SKM-1 treated with dmso at 0.1 percent for 144 hours (cell line): ENCODE measurements around the gene CAPN1.
"Not testable (repeated sequence)": the region's sequence is repeated elsewhere in the genome, so short reads cannot be mapped to it uniquely, and the experiment has no call there.

ENCODE experiments used
- DNase-seq: peaks from one replicate; lab custom pipeline; 2025; ENCODE audit not compliant: unreplicated experiment; lab: John Stamatoyannopoulos, UW

CAPN1 gene

DNA sequence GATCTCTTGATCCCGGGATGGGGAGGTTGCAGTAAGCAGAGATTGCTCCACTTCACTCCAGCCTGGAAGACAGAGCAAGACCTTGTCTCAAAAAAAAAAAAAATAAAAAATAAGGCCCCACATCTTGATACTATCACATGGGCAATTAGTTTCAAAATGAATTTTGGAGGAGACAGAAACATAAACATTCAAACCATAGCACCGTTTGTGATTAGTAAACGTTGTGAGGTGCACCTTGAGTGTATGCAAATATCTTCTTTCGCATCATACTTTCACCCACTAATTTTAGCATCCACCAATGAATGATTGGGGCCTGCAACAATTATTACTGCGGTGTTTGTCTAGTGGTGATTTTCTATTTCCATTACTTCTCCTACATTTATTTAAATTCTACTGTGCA, 22.7 kb upstream of the CAPN1 start:
- no peak for DNase-seq

DNA sequence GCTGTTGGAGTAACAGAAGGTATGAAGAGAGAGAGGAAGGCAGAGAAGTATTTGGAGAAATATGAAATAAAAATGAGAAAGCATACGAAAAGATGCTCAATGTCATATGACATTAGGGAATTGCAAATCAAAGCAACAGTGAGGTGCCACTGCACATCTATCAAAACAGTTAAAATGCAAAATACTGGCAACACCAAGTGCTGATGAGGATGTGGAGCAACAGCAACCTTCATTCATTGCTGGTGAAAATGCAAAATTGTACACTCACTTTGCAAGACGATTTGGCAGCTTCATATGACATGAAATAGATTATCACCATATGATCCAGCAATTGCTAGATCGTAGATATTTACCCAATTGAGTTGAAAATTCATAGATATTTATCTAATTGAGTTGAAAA, 21.1 kb upstream of the CAPN1 start:
- no peak for DNase-seq

DNA sequence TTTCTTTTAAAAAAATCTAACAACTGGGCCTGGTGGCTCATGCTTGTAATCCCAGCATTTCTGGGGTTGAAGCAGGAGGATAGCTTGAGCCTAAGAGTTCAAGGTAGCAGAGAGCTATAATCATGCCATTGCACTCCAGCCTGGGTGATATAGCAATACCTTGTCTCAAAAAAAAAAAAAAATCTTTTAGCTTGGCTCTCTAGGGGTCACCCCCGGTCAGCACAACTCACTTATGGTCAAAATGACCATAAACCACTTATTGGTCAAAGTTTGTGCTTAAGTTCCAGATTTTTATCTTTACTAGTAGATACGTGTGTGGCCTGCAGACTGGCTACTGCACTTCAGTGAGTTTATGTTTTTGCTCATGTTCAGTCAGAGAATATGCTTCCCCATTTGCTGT, 18.0 kb upstream of the CAPN1 start:
- DNase-seq, result no peak

DNA sequence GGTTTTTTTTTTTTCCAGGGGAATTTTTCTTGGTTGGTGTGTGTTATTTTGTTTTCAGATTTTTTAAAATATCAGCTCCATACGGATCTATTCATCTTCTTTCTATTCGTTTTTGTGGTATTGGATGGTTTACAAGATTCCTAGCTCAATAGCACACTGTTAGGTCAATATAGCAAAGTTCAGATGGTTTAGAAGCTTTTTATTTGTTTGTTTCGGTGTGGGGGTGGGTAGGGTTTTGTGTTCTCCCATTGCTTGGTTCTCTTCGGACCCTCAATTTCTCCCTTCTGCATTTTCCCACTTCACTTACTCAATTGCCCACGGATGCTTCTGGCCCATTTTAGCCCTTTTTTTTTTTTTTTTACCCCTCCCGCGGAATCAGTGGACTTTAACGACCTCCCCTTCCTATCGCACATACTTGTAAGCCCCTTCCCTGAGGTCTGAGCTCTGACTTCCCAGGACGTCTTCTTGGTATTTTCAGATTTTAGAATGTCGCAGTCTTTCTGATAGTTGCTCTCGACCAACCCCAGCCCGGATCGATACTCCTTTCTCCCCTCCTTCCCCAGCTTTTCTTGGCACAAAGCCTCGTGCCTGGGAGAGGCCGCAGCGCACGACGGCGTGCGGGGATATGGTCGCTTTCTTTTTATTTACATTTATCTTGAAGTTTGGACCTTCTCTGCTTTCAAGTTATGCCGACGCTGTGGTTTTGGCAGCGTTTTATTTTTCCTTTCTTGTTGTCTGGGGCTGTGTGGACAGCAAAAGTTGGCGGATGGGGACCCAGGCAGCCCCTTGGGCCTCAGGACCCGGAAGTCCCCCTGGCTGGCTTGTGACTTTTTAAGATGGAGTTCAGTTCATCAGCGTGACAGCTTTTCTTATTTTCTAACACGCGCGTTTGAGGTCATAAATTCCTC, 16.1 kb upstream of the CAPN1 start:
- DNase-seq, result no peak

DNA sequence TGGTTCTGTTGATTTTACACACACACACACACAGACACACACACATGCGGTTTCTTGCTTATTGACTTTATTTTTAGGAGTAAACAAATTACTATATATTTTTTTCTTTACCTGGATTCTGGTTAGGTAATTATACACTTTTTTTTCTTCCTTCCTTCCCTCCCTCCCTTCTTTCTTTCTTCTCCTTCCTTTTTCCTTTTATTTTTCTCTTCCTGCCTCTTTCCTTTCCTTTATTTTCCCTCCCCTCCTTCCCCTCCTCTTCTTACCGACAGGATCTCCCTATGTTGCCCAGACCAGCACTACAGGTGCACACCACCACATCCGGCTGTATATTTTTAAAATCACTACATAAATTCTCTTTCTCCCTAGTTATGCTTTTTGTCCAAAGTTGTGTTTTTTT, 14.8 kb upstream of the CAPN1 start:
- DNase-seq, result no peak

DNA sequence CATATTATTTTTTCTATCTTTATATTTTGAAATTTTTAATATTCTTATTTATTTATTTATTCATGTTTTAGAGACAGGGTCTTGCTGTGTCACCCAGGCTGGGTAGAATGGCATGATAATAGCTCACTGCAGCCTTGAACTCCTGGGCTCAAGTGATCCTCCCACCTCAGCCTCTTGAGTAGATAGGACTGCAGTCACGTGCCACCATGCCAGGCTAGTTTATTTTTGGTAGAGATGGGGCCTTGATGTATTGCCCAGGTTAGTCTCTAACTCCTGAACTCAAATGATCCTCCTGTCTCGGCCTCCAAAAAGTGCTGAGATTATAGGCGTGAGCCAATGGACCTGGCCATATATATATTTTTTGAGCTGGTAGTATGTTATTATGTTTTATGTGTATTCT, 14.1 kb upstream of the CAPN1 start:
- no peak for DNase-seq

DNA sequence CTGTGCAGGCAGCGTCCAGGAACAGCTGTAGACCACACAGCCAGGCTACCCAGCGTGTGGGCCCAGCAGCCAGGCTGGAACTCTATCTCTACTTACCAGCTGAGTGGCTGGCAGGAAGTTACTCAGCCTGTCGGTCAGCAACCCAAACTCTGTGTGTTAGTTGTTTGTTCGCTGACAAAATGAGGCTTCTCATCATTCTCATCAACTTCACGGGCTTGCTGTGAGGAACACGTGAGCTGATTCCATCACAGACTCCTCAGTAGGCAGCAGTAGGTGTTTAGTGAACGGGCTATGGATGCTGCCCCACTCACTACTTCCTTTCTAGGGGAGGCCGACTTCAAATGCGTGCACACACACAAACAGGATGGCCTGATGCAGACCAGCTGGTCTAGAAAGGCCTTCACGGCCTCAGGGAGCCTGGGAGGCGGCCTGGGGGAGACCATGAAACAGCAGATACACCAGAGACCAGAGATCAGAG, 12.5 kb upstream of the CAPN1 start:
- no peak for DNase-seq

- no peak for DNase-seq
These were observed 11.6 kb upstream of the CAPN1 start, which contains the start of gene SPDYC for GRCh38 chr11:65170058-65170534. Gene SPDYC, plus strand, starts transcription at chr11:65170233. Its CDS starts 1,125 bp downstream, at chr11:65171358.

- DNase-seq, result no peak
These were observed 9.1 kb upstream of the CAPN1 start for GRCh38 chr11:65172600-65172999.

DNA sequence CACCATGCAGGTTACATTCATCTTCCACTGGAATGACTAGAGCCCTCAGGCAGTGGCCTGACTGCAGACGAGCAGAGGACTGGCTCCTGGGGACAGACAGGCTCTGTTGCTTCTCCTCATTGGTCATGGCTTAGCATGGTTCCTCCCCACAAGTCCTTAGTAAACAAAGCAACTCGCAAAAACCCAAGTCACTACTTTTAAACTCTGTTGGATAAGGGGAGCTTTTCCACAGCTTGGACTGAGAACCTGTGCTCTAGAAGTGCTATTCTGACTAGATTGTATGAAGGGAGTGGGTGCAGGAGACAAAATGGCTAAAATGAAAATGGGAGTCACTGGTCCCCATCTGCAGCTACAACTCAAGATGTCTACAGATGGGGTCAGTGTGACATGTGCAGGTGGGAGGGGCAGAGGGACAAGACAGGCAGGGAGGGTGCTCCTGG, 7.1 kb upstream of the CAPN1 start:
- not testable (repeated sequence) for DNase-seq

DNA sequence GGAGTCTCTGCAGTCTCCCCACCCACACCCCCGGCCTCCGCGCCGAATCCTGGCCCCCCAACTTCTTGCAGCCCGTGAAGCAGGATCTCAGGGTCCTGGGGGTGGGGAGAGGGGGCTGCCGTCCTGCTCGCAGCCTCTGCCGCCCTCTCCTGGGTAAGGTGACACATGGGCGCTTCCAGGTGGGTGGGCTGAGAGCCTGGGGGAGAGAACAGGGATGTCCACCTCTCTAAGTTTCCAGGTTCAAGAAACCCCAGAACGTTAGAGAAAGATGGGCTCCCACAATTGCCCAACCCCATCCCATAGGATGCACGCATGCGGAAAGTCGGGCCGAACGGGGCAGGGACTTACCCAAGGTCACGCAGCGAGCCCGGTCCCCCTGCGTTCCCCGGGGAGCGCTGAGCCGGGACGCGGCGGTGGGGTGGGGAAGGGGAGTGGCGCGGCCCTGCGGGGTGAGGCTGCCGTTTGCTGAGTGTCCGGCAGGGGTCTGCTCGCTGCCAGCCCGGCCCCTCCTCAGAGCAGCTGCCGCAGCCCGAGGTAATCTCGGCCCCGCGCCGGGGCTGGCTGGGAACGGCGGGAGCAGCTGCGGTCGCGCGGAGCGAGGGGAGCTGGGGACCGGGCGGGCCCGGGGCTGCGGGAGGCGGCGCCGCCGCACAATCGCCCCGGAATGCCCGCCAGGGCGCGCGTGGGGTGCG, 705 bp upstream of the CAPN1 start:
- DNase-seq, result peak; percentile 63

DNA sequence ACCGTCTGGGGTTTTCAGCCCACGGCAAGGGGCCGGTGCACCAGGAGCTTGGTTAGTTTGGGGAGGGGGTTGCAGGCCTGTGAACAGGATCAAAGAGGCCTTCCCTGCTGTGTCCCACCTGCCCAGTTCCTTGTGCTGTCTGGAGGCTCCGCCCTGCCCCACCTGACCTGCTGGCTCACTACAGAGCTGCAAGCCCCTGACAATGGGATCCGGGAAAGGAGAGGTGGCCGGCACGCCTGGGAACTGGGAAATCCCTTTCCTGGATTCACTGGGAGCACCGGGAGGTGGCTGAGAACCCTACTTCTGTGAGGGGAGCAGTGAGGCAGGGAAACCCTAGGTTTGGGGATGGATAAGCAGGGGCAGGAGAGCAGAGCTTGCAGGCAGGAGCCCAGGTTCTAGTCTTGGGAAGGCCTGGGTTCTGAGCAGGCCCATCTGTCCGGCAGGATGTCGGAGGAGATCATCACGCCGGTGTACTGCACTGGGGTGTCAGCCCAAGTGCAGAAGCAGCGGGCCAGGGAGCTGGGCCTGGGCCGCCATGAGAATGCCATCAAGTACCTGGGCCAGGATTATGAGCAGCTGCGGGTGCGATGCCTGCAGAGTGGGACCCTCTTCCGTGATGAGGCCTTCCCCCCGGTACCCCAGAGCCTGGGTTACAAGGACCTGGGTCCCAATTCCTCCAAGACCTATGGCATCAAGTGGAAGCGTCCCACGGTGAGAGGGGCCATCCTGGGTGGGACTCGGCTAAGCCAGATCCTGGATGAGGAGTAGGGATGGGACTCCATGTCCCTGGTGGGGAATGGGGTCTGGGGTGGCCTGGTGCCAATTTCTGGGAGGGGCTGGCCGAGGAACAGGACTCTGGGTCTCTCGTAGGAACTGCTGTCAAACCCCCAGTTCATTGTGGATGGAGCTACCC, 786 bp downstream of the CAPN1 start:
- no peak for DNase-seq

GRCh38 chr11:65183201-65183891, 1.6 kb downstream of the CAPN1 start:
- DNase-seq, result no peak

DNA sequence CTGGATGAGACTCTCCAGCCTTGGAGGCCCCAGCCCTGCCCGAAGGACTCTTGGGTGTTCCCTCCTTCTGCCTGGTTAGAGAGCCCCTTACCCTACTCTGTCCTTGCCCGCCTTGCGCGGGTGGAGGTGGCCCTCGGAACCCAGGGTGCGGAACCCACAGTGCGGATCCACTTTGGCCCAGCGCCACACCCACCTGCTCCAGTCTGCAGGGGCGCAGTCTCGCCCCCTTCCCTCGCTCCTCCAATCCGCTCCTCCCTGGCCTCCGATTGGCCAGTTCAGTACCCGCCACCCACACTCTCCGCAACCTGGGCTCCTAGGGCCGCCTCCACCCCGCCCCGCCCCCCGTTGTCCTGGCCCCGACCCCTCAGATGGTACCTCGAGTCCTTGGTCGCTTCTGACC, 2.4 kb downstream of the CAPN1 start:
- DNase-seq, result no peak

- DNase-seq, result no peak
These were observed 3.4 kb downstream of the CAPN1 start for GRCh38 chr11:65185171-65185570.

DNA sequence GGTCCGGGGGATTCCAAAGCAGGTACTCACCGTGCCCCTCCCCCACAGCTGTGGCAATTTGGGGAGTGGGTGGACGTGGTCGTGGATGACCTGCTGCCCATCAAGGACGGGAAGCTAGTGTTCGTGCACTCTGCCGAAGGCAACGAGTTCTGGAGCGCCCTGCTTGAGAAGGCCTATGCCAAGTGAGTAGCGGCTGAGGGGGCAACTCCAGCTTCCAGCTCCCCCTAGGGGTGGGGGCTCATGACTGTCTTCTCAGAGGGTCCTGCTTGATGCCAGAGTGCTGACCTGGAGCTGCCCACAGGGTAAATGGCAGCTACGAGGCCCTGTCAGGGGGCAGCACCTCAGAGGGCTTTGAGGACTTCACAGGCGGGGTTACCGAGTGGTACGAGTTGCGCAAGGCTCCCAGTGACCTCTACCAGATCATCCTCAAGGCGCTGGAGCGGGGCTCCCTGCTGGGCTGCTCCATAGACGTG, 4.2 kb downstream of the CAPN1 start:
- no peak for DNase-seq

DNA sequence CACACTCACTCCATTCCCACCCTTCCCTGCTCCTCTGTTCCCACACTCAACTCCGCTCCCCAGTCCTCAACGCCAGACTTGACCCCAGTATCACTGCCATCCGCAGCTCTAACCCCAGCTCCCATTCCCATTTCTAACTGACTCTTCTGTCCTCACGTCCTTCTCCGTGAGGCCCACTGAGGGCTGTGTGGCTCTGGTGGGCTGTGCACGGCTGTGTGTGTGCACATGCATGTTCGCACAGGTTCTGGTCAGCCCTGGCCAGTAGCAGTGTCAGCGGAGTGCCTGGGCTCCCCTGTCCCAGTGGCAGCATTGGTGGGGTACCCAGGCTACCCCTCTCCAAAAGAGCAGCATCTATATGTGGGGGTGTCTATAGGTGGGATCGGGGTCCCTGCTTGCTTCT, 5.0 kb downstream of the CAPN1 start:
- DNase-seq, result no peak

- no peak for DNase-seq
These were observed 5.5 kb downstream of the CAPN1 start for GRCh38 chr11:65187146-65187675.

GRCh38 chr11:65187971-65188461, 6.3 kb downstream of the CAPN1 start:
- DNase-seq, result no peak

- no peak for DNase-seq
These were observed 6.8 kb downstream of the CAPN1 start for GRCh38 chr11:65188486-65188885.
